HepG2 (cell line): ENCODE data around the gene RNF150.

Experiments
- ADNP ChIP-seq: sonication (generic); formaldehyde crosslinking; IDR thresholded peaks from 2 replicates; pipeline ENCODE4 v1.4.0; 2020; ENCODE audit warnings: missing genetic modification reagents
- EZH2 ChIP-seq: conservative IDR thresholded peaks from 2 replicates; pipeline ENCODE4 v1.6.1; 2012; ENCODE audit warnings: mild to moderate bottlenecking, low read depth, low read length, moderate library complexity
- GPN1 ChIP-seq: sonication (generic); formaldehyde crosslinking; IDR thresholded peaks from 2 replicates; pipeline ENCODE4 v1.5.1; 2020; ENCODE audit warnings: missing genetic modification reagents, borderline replicate concordance
- HMG20A ChIP-seq: IDR thresholded peaks from 2 replicates; pipeline ENCODE4 v1.6.1; 2016; ENCODE audit warnings: borderline replicate concordance
- MAFK ChIP-seq, 2 experiments: IDR thresholded peaks in 1 of 2; conservative IDR thresholded peaks in 1 of 2; 2 replicates each; pipeline ENCODE4 v1.6.1; 2011; ENCODE audit warnings: improper control_type of control experiment in 2 of 2, low read length in 2 of 2
- SMYD3 ChIP-seq: sonication (generic); formaldehyde crosslinking; IDR thresholded peaks from 2 replicates; pipeline ENCODE4 v1.8.1; 2023; ENCODE audit warnings: mild to moderate bottlenecking, missing genetic modification reagents
- SUZ12 ChIP-seq: fragments of 150-350 bp; IDR thresholded peaks from 2 replicates; pipeline ENCODE4 v1.6.1; 2014; ENCODE audit warnings: low read depth, low read length
- ZNF24 ChIP-seq: fragments of 450-650 bp; IDR thresholded peaks from 2 replicates; pipeline ENCODE4 v1.6.1; 2017; ENCODE audit warnings: antibody characterized with exemption, mild to moderate bottlenecking
- ZNF282 ChIP-seq: fragments of 450-650 bp; IDR thresholded peaks from 2 replicates; pipeline ENCODE4 v1.6.1; 2018; ENCODE audit not compliant: partially characterized antibody
- ZNF572 ChIP-seq: sonication (generic); formaldehyde crosslinking; IDR thresholded peaks from 2 replicates; pipeline ENCODE4 v1.5.1; 2020; ENCODE audit warnings: mild to moderate bottlenecking, missing genetic modification reagents
- ZNF670 ChIP-seq: sonication (generic); formaldehyde crosslinking; IDR thresholded peaks from 2 replicates; pipeline ENCODE4 v1.8.0; 2022; ENCODE audit warnings: mild to moderate bottlenecking, missing genetic modification reagents, borderline replicate concordance
- TF ChIP-seq, protein P1 (sequence below): sonication (generic); formaldehyde crosslinking; IDR thresholded peaks from 2 replicates; pipeline ENCODE4 v1.4.0; 2020; ENCODE audit warnings: missing genetic modification reagents

DNA sequence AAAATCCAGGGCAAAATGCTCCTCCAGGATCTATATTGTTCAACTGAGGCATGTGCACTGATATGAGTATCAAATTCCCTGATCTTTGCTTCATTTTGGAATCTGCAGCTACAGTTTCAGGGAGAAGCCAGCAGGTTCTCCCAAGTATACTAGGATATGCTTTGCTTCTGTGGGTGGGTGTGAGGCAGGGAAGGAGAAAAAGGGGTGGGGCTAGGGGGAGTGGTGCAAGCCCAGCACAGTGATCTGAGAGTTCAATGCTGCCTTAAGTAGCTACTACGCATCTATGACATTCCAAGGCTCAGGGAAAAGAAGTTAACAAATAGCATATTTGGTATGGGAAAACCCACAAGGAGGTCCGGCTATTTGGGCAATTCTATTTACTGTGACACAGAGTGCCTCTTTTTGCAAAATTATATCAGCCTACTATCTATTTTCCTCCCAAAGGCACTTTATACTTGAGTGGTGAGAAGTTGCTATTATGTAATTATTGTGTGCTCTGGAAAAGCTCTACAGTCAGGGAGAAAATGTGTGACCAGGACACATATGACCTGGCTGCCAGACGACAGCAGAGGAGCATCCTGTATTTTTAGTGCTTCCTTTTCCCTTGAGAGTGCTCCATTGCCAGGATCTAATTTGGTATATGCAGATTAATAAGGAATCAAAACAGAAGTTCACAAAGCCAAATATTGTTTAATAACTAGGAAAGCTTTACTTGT, 162.0 kb downstream of the RNF150 start:
- no peak for TF ChIP-seq MAFK (conservative IDR thresholded peaks at IDR 0.05 in 1 of 2, IDR thresholded peaks at IDR 0.05 in 1 of 2; ENCODE audit: low read length in 2 of 2)
- TF ChIP-seq GPN1 (CRISPR knock-in tag): no peak
- TF ChIP-seq, protein P1, sequence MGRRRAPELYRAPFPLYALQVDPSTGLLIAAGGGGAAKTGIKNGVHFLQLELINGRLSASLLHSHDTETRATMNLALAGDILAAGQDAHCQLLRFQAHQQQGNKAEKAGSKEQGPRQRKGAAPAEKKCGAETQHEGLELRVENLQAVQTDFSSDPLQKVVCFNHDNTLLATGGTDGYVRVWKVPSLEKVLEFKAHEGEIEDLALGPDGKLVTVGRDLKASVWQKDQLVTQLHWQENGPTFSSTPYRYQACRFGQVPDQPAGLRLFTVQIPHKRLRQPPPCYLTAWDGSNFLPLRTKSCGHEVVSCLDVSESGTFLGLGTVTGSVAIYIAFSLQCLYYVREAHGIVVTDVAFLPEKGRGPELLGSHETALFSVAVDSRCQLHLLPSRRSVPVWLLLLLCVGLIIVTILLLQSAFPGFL: no peak
- no peak for TF ChIP-seq ADNP (CRISPR knock-in tag)
- no peak for TF ChIP-seq ZNF282
- TF ChIP-seq ZNF24: no peak
- no peak for TF ChIP-seq HMG20A (CRISPR knock-in tag)
- no peak for TF ChIP-seq SMYD3
- no peak for TF ChIP-seq ZNF670
- no peak for TF ChIP-seq SUZ12
- no peak for TF ChIP-seq ZNF572 (CRISPR knock-in tag)
- TF ChIP-seq EZH2: no peak
